Measurements from ENCODE around the gene ZSCAN21. TPM values are rescaled to one million over a fixed set of nuclear protein-coding genes. Genes with fewer than 3 reads are reported as not detected.
"Not testable (repeated sequence)": the region's sequence is repeated elsewhere in the genome, so short reads cannot be mapped to it uniquely, and the experiment has no call there.

Gene ZSCAN21
- total and polyA plus RNA-seq, 2 experiments from 2014 or later = 3.4 to 8.2 TPM

- in situ Hi-C loops (cut with MboI) = no loop called here
- H3K27me3 ChIP-seq (replicated peaks; ENCODE audit: insufficient read depth) = no peaks in the 10 kb centered on the region; the same call in 1 of the 2 replicates
- no peaks in the 10 kb centered on the region for H3K79me2 ChIP-seq (ENCODE audit: insufficient read depth)
- WGBS, 2 experiments (ENCODE audit: low coverage in 1 of 2, low lambda C conversion rate in 2 of 2, missing lambda C conversion rate in 2 of 2) = 44 to 51% methylated on average over 10 of the region's 10 CpGs
- no peak overlapping the region for H3K9ac ChIP-seq
- no peaks in the 10 kb centered on the region for H3K9me2 ChIP-seq (ENCODE audit: insufficient read depth)
- H3K4me2 ChIP-seq (ENCODE audit: unreplicated experiment) = no peak overlapping the region
- H3K9me3 ChIP-seq (ENCODE audit: low read depth) = no peaks in the 10 kb centered on the region
- H3K36me3 ChIP-seq (ENCODE audit: low read depth) = no peaks in the 10 kb centered on the region
- TF ChIP-seq EZH2 (IDR thresholded peaks at IDR 0.05; ENCODE audit: insufficient read depth, poor library complexity, severe bottlenecking) (no peak), EZH2phosphoT487 (IDR thresholded peaks at IDR 0.05; ENCODE audit: insufficient read depth, low read depth) (no peak)
- DNase-seq = no peak
- H3K27ac ChIP-seq = no peak overlapping the region
- H4K20me1 ChIP-seq (ENCODE audit: insufficient read depth) = no peaks in the 10 kb centered on the region
- H3F3A ChIP-seq (ENCODE audit: insufficient read depth) = no peaks in the 10 kb centered on the region
- no peak overlapping the region for H2AFZ ChIP-seq
- H3K4me3 ChIP-seq = no peak overlapping the region
- no peaks in the 10 kb centered on the region for H3K4me1 ChIP-seq (ENCODE audit: insufficient read depth)
Observed at GRCh38 chr7:100008525-100008924, 41.0 kb upstream of the ZSCAN21 start.

- H3K4me2 ChIP-seq (ENCODE audit: unreplicated experiment); DNase-seq; H2AFZ ChIP-seq; H3K9me2 ChIP-seq (ENCODE audit: insufficient read depth); H3K9ac ChIP-seq; H3K9me3 ChIP-seq (ENCODE audit: low read depth); H3F3A ChIP-seq (ENCODE audit: insufficient read depth); H3K27me3 ChIP-seq (replicated peaks; ENCODE audit: insufficient read depth); H3K36me3 ChIP-seq (ENCODE audit: low read depth); H4K20me1 ChIP-seq (ENCODE audit: insufficient read depth); H3K4me1 ChIP-seq (ENCODE audit: insufficient read depth); H3K27ac ChIP-seq; in situ Hi-C loops (cut with MboI); H3K79me2 ChIP-seq (ENCODE audit: insufficient read depth); H3K4me3 ChIP-seq: not testable (repeated sequence)
- WGBS, 2 experiments (ENCODE audit: low coverage in 1 of 2, low lambda C conversion rate in 2 of 2, missing lambda C conversion rate in 2 of 2) = 46 to 51% methylated on average over 8 of the region's 8 CpGs
Observed at GRCh38 chr7:100009952-100010351, 39.6 kb upstream of the ZSCAN21 start.

- in situ Hi-C loops (cut with MboI) = no loop called here
Observed at GRCh38 chr7:100010901-100011300, 38.7 kb upstream of the ZSCAN21 start.

GRCh38 chr7:100011516-100011915, 38.1 kb upstream of the ZSCAN21 start:
- Histone ChIP-seq H3K4me3 (no peak overlapping the region), H4K20me1 (ENCODE audit: insufficient read depth) (no peaks in the 10 kb centered on the region), H3F3A (ENCODE audit: insufficient read depth) (no peaks in the 10 kb centered on the region), H3K4me1 (ENCODE audit: insufficient read depth) (no peaks in the 10 kb centered on the region), H3K9ac (no peak overlapping the region), H3K79me2 (ENCODE audit: insufficient read depth) (peaks cover 11% of the 10 kb centered on the region), H2AFZ (no peak overlapping the region), H3K9me3 (ENCODE audit: low read depth) (no peaks in the 10 kb centered on the region), H3K27ac (no peak overlapping the region), H3K27me3 (replicated peaks; ENCODE audit: insufficient read depth) (no peaks in the 10 kb centered on the region; the same call in 1 of the 2 replicates), H3K36me3 (ENCODE audit: low read depth) (no peaks in the 10 kb centered on the region), H3K4me2 (ENCODE audit: unreplicated experiment) (no peak overlapping the region), H3K9me2 (ENCODE audit: insufficient read depth) (no peaks in the 10 kb centered on the region)
- TF ChIP-seq EZH2phosphoT487 (IDR thresholded peaks at IDR 0.05; ENCODE audit: insufficient read depth, low read depth) = no peak
- no peak for TF ChIP-seq EZH2 (IDR thresholded peaks at IDR 0.05; ENCODE audit: insufficient read depth, poor library complexity, severe bottlenecking)
- in situ Hi-C loops (cut with MboI) = no loop called here
- WGBS, 2 experiments (ENCODE audit: low coverage in 1 of 2, low lambda C conversion rate in 2 of 2, missing lambda C conversion rate in 2 of 2) = 40 to 52% methylated on average over 3 of the region's 3 CpGs
- DNase-seq = no peak

More at GRCh38 chr7:100010901-100011300, 38.7 kb upstream of the ZSCAN21 start:
- H3K36me3 ChIP-seq (ENCODE audit: low read depth) = no peaks in the 10 kb centered on the region
- no peaks in the 10 kb centered on the region for H3K9me3 ChIP-seq (ENCODE audit: low read depth)
- no peaks in the 10 kb centered on the region for H3K9me2 ChIP-seq (ENCODE audit: insufficient read depth)
- H3F3A ChIP-seq (ENCODE audit: insufficient read depth) = no peaks in the 10 kb centered on the region
- H3K79me2 ChIP-seq (ENCODE audit: insufficient read depth) = peaks cover 5% of the 10 kb centered on the region
- no peak overlapping the region for H3K27ac ChIP-seq
- no peaks in the 10 kb centered on the region; the same call in 1 of the 2 replicates for H3K27me3 ChIP-seq (replicated peaks; ENCODE audit: insufficient read depth)
- H3K9ac ChIP-seq = no peak overlapping the region
- 26 to 71% methylated on average over 1 to 2 of the region's 2 CpGs for WGBS, 2 experiments (ENCODE audit: low coverage in 1 of 2, low lambda C conversion rate in 2 of 2, missing lambda C conversion rate in 2 of 2)
- TF ChIP-seq EZH2phosphoT487 (IDR thresholded peaks at IDR 0.05; ENCODE audit: insufficient read depth, low read depth) (no peak), EZH2 (IDR thresholded peaks at IDR 0.05; ENCODE audit: insufficient read depth, poor library complexity, severe bottlenecking) (no peak)
- no peak overlapping the region for H3K4me3 ChIP-seq
- H3K4me2 ChIP-seq (ENCODE audit: unreplicated experiment) = no peak overlapping the region
- H2AFZ ChIP-seq = no peak overlapping the region
- no peaks in the 10 kb centered on the region for H4K20me1 ChIP-seq (ENCODE audit: insufficient read depth)
- DNase-seq = no peak
- H3K4me1 ChIP-seq (ENCODE audit: insufficient read depth) = no peaks in the 10 kb centered on the region

- H3K4me2 ChIP-seq (ENCODE audit: unreplicated experiment); H3K27me3 ChIP-seq (replicated peaks; ENCODE audit: insufficient read depth); H3K9me2 ChIP-seq (ENCODE audit: insufficient read depth); H3K36me3 ChIP-seq (ENCODE audit: low read depth); H2AFZ ChIP-seq; H3K9ac ChIP-seq; DNase-seq; H3K4me3 ChIP-seq; H3K9me3 ChIP-seq (ENCODE audit: low read depth); H3F3A ChIP-seq (ENCODE audit: insufficient read depth); H3K4me1 ChIP-seq (ENCODE audit: insufficient read depth); in situ Hi-C loops (cut with MboI); H3K27ac ChIP-seq; H4K20me1 ChIP-seq (ENCODE audit: insufficient read depth): not testable (repeated sequence)
- peaks cover 22% of the 10 kb centered on the region for H3K79me2 ChIP-seq (ENCODE audit: insufficient read depth)
- 64 to 65% methylated on average over 14 of the region's 14 CpGs for WGBS, 2 experiments (ENCODE audit: low coverage in 1 of 2, low lambda C conversion rate in 2 of 2, missing lambda C conversion rate in 2 of 2)
Observed at GRCh38 chr7:100012385-100013327, 36.9 kb upstream of the ZSCAN21 start.

Measured in GM23248 (cell line).